Fibroblast of villous mesenchyme (primary cell): ENCODE data around the gene ABLIM2. TPM values are rescaled to one million over a fixed set of nuclear protein-coding genes. Genes with fewer than 3 reads are reported as not detected.

Experiments used
- DNase-seq: peaks from one replicate; pipeline ENCODE4 v3.0.0-alpha.2; 2010; ENCODE audit warnings: low read depth
- H3K4me3 ChIP-seq: 2 replicates; pipeline ENCODE4 v1.5.1; 2011; ENCODE audit warnings: low read depth, mild to moderate bottlenecking, low read length
- total RNA-seq: library from RNA; depleted of rRNA; stranded (reverse); fragments of >200 nt; gene quantifications from 2 replicates; pipeline ENCODE4 v1.2.3, GENCODE V29; 2012
- TF ChIP-seq, protein P1 (sequence below): IDR thresholded peaks from 2 replicates; pipeline ENCODE4 v1.5.1; 2012; ENCODE audit warnings: low read depth, mild to moderate bottlenecking, low read length; ENCODE audit not compliant: insufficient read depth

The ABLIM2 gene
- total RNA-seq, 1 donor, result under 0.01 TPM

DNA sequence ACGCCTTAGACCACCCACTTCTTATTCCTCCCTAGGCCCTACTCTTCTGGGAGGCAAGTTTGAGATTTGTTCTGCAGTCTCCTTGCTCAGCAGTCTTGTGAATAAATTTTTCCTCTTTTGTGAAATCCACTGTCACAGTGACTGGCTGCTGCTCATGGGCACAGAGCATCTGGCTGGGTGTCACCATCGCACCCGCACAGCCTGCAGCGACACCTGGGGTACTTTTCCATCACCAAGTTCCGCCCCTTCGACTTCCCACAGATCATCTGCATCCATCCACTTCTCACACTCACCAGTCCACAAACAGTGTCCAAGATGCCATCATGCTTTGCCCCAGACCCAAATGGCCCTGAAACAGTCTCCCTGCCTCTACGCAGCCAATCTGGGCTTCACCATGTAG, 182.6 kb downstream of the ABLIM2 start:
- TF ChIP-seq, protein P1, sequence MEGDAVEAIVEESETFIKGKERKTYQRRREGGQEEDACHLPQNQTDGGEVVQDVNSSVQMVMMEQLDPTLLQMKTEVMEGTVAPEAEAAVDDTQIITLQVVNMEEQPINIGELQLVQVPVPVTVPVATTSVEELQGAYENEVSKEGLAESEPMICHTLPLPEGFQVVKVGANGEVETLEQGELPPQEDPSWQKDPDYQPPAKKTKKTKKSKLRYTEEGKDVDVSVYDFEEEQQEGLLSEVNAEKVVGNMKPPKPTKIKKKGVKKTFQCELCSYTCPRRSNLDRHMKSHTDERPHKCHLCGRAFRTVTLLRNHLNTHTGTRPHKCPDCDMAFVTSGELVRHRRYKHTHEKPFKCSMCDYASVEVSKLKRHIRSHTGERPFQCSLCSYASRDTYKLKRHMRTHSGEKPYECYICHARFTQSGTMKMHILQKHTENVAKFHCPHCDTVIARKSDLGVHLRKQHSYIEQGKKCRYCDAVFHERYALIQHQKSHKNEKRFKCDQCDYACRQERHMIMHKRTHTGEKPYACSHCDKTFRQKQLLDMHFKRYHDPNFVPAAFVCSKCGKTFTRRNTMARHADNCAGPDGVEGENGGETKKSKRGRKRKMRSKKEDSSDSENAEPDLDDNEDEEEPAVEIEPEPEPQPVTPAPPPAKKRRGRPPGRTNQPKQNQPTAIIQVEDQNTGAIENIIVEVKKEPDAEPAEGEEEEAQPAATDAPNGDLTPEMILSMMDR, result no peak
- DNase-seq, result no peak
- no peak overlapping the region for H3K4me3 ChIP-seq

DNA sequence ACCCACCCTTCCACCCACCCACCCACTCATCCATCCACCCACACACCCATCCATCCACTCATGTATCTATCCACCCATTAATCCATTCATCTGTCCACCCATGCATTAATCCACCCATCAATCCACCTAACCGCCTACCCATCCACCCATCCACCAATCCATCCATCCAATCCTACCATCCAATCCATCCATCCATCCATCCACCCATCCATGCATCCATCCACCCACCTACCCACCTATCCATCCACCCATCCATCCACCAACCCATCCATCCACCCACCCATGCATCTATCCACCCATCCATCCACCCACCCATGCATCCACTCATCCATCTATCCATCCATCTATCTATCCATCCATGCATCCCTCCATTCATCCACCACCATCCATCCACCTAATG, 184.2 kb downstream of the ABLIM2 start:
- TF ChIP-seq, protein P1, result no peak
- H3K4me3 ChIP-seq, result no peak overlapping the region
- DNase-seq, result no peak

DNA sequence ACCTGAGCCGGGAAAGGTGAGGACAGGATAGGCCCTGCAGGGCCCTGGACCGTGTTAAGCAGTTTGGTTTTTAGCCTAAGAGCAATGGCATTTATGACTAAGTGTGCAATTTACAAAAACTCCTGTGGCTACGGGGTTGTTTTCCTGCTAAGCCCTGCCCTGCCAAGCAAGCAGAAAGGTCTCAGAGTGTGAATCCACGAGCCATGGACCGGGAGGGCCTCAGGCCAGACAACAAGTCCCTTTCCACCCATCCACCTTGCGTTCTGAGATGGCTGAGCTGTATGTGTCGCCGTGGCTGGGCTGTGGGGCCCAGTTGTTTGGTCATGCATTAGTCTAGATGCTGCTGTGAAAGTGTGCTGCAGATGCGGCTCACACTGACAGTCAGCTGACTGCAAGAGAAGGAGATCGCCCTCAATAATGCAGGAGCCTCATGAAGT, 185.1 kb downstream of the ABLIM2 start:
- DNase-seq, result peak; percentile 59

DNA sequence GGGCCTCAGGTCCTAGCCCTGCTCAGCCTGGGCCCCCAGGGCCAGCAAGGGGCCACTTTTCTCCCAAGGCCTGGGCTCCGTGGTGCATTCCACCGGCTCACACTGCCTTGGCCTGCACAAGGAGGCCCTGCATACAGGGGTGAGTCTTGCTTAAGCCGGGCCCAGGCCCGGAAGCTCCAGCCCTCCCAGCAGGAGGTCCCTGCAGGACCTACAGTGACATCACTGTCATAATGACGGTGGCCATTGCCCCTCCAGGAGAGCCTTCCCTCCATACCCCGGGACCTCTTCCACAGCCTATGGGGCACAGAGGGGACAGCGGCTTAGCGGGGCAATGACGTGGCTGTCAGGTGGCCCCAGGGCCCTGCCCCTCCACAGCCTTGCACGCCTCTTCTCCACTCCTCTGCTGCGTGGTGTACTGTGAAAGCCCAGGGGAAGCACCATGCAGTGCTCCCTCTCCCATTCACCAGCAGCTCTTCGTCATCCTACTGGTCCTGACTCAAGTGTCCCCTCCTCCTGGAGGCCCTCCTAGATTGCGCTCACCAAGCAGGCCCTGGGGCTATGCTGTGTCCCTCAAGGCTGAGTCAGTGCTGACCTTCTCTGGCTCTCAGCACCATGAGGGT, 186.6 kb downstream of the ABLIM2 start:
- H3K4me3 ChIP-seq, result no peak overlapping the region
- no peak for DNase-seq
- TF ChIP-seq, protein P1, result no peak

More for the DNA sequence above, 185.1 kb downstream of the ABLIM2 start:
- TF ChIP-seq, protein P1, result no peak
- H3K4me3 ChIP-seq, result no peak overlapping the region

DNA sequence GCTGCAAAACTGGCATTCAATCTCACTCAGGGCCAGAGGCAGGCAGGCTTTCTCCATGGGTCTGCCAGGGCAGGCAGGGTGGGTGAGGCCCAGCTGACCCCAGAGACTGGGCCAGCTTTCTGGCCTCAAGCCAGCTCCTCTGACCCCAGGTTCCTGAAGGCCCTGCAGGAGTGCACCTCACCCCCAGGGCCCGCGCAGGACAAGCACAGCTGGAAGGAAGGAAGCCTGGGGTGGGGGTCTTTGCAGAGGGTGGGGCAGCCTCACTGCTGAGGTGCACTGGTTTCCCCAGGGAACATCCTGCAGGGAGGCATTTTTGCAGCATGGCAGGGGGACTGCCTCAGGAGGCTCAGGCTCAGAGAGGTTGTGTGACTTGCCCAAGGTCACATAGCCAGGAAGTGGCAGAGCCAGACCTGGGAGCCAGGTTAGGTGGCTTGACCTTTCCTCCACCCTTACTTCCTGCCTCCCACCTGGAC, 187.4 kb downstream of the ABLIM2 start:
- no peak for DNase-seq
- H3K4me3 ChIP-seq, result no peak overlapping the region
- TF ChIP-seq, protein P1, result no peak

DNA sequence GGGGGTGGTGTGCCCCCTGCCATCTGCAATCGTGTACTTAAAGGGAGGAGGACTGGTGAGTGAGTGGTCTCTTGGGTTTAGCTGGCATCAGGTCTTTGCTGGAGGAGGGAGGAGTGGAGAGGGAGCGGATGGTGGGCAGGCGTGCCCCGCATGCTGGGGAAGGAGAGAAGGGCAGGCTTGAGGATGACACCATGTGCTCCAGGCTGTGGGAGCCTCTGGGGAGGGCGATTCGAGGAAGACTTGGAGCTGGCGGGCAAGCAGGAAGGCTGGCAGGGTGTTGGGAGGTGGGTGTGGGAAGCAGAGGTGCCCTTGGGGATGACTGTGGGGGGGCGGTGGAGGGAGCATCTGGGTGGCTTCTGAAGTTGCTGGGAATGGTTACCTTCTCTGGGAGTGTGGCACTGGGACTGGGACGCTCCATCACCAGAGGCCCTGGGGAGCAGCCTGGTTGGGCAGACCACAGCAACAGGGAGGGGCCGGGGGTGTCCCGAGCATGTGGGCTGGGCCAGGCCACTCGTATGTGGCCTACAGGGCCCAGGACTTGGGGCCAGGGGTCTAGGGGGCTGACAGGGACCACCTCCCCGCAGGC, 188.2 kb downstream of the ABLIM2 start:
- TF ChIP-seq, protein P1, result no peak
- no peak for DNase-seq
- H3K4me3 ChIP-seq, result peak overlapping the region; percentile 30
